HG03469 (cell line): ENCODE results near the gene RALBP1.
A peak's percentile ranks its signal among the peaks of the same experiment; 100 is the strongest.
"Not testable (repeated sequence)": the region's sequence is repeated elsewhere in the genome, so short reads cannot be mapped to it uniquely, and the experiment has no call there.

ENCODE experiments used
- ATAC-seq: cut with Tn5 transposase; IDR thresholded peaks from one replicate; pipeline ENCODE4 v1.9.1; 2021; ENCODE audit warnings: mild to moderate bottlenecking, moderate library complexity, moderate number of reproducible peaks; ENCODE audit not compliant: unreplicated experiment

Gene RALBP1

DNA sequence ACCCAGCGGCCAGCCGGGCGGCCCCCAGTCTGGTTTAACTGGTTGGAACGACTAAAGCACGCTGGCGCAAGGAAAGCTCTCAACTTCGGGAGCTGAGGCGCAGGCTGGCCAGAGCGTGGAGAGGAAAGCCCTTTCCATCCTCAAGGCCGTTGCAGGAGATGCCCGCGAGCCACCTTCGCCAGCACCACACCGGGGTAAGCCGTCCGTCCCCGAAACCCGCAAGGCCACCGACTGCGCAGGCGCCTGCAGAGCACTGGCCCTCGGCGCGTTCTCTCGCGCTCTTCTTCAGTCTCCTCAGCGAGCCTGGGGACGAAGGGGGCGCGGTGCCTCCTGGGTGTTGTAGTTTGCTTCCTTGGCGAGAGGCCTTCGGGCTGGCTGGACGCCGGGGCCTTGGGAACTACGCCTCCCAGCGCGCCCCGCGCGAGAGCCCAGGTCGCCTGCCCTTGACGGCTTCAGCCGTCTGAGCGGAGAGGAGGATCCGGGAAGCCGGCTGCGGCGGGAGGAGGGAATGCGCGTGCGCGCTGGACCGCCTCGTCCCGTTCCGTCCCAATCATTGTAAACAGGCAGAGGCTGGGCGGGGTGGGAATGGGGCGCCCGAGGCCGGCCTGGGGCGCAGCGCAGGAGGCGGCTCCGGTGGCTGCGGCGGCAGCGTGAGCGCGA lies at the start of gene RALBP1:
Gene RALBP1, plus strand, starts transcription at position 531 of the 660 bp plus-strand sequence. CDS start 37,533 bp downstream, outside the sequence.
- ATAC-seq: peak; percentile 90

DNA sequence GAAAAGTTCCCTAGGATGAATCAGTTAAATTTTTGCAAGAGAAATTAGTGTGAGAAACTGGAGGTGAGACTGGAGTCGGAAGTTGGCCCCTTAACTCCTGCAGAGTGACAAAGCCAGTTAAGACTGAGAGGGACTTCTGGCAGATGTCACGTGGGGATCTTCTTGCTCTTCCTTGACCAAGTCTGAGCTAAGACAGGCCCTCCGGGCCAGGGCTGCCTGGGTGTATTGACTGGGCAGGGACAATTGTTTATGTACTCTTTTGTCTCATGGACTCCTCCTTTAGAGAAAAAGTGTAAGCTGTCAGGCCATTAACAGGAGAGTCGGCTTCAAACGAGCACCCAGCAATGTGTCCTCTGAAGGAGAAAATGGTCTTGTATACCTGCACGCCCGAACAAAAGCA lies 48.6 kb upstream of the RALBP1 start:
- no peak for ATAC-seq

DNA sequence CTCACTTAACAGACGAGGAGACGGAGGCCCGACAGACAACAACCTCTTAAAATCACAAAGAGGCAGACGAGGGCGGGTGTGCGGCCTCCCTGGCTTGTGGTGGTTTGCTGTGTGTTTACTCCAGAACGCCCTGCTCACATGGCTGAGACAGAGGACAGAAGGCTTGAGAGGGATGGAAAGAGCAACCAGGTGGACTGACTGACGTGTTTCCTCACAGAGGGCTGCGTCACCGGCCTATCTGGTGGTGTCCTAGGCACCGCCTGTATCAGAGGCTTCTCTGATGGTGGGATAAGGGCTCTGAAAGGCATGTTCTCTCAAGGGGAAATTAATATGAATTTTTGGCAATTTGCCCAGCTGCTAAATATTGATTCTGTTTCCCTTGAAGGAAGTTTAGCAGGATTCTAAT lies 47.0 kb upstream of the RALBP1 start:
- ATAC-seq: no peak

DNA sequence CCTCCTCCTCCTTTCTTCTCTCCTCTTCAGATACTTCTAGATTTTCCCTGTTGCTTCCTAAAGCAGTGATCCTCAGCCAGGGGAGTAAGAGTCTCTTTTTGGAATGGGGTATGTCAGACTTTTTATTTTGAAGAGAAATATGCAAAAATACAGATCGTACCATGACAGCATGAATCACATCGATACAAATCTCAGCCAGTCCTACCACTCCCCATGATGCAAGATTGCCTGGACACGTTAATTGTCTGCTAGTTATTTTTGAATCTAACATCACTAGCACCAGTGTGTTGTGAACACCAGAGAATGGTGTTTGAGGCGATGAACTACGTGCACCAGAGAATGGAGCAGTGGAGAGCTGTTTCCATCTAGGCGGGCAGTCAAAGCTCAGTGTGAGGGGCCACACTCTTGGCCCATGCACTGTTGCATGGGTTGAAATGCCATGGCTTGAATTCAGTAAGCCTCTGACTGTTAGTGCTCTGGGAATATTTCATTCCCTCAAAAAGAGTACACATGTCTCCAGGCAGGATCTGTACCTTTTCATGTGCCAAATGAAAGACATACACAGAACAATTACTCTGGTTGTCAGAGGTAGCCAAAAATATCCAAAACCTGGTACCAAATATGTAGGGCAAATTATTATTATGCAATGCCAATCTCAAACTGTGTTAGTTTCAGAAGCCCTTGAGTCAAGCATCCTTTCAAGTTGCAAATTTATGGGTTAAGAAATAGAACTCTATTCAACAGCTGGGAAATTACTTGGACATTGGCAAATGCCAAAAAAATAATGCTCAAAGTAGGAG lies 46.3 kb upstream of the RALBP1 start:
- ATAC-seq: no peak

DNA sequence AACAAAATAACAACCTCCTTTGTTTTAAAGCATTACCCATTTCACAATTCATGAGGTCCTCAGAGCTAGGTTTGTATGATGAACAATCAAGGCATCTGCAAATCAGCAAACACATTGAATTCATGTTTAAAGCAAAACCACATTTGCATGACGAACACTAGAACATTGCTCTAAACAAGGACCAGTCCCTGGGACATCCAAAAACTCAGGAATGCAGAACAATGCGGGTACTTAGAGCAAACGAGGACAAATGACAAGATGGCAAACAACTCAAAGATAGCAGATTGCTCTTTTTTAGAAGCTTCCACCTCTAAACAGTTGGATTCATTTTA lies 45.7 kb upstream of the RALBP1 start:
- no peak for ATAC-seq

DNA sequence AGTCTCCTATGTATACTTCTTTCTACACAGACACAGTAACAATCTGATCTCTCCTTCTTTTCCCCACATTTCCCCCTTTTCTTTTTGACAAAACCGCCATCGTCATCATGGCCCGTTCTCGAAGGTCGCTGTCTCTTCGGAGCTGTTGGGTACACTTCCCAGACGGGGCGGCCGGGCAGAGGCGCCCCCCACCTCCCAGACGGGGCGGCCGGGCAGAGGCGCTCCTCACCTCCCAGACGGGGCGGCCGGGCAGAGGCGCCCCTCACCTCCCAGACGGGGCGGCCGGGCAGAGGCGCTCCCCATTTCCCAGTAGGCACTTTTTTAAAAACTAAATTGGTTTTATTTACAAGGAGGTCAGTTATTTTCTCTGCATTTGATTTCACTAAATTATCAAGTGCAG lies 45.0 kb upstream of the RALBP1 start:
- ATAC-seq: not testable (repeated sequence)

DNA sequence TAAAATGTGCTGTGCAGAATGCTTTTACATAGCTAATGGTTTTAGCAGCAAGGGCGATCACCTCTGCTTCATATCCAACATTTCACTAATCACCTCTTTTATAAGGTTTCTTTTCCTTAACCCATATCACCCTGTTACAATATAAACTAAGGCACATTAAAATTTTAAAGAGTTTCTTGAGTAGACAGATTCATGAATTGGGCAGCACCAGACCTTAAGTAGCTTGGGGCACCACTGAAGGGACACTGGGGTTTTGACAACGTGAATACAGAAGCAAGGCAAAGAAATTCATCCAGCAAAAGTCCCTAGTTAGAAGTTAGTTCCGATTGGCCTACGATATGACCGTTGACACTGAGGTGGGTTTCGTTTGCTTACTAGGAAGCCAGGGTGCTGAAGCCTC lies 44.0 kb upstream of the RALBP1 start:
- no peak for ATAC-seq

DNA sequence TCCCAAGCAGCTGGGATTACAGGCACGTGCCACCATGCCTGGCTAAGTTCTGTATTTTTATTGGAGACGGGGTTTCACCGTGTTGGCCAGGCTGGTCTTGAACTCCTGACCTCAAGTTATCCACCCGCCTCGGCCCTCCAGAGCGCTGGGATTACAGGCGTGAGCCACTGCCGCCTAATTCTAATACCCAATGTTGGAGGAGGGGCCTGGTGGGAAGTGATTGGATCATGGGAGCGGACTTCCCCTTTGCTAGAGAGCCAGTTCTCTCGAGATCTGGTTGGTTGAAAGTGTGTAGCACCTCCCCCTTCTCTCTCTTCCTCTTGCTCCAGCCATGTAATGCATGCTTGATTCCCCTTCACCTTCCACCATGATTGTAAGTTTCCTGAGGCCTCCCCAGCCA lies 42.2 kb upstream of the RALBP1 start:
- not testable (repeated sequence) for ATAC-seq

DNA sequence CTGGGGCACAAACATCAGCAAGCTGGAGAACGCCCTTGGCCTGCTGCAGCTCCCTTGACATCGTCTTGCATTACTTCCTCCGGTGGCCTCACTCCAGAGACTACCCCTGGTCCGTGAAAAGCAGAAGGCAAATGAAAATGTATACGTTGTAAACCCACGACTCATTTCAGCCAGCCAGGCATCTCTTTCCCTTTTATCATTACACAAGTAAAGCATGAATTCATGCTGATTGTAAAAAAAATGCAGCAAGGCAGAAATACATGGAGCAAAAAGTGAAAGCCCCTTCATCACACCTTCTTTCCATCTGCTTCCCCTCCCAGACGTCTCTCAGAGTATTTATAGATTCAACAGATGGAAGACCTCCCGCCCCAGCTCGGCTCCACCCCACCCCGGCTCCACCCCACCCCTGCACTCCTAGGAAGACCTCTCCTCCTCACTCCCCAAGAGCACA lies 41.6 kb upstream of the RALBP1 start:
- ATAC-seq: no peak

DNA sequence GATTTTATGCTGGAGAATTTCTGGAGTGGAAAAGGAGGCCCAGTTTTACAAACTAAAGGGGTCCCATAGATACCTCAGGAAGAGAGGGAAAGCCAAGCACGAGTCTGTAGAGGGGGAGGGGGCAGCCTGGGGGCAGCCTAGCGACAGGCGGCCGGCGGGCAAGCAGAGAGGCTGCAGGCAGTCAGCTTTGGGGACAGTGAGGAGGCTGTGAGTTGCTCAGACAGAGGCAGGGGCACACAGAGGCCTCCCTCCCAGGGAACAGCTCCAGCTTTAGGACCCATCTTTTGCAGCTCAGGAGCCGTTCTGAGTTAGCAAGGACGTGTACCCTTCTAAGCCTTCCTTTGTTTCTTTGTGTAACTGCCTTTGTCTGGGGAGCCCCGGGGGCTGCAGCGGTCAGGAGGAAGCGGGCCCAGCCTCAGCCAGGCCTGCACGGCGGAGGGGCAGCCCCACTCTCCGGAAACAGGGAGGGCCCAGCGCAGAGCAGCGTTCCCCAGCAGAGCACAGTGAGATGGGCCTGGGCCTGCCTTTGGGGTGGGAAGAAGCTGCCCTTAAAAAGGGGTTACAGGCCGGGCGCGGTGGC lies 41.1 kb upstream of the RALBP1 start:
- no peak for ATAC-seq

DNA sequence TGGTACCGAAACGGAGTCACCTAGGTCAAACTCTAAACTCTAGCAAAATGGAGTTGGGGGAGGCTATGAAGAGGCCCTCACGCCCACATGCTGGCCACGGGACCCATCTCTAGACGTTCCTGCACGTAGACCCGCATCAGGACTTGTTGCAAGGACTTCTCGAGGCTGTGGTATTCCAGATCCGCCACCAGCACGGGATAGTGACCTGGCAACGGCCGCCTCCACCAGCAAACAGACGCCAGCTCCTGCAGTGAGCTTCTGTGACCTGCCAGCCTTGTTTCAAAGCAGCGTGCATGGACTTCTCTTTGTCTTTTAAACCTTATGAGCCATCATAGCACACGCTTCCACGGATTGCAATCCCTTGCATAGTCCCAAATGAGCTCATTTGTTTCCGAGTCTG lies 40.3 kb upstream of the RALBP1 start:
- ATAC-seq: no peak

DNA sequence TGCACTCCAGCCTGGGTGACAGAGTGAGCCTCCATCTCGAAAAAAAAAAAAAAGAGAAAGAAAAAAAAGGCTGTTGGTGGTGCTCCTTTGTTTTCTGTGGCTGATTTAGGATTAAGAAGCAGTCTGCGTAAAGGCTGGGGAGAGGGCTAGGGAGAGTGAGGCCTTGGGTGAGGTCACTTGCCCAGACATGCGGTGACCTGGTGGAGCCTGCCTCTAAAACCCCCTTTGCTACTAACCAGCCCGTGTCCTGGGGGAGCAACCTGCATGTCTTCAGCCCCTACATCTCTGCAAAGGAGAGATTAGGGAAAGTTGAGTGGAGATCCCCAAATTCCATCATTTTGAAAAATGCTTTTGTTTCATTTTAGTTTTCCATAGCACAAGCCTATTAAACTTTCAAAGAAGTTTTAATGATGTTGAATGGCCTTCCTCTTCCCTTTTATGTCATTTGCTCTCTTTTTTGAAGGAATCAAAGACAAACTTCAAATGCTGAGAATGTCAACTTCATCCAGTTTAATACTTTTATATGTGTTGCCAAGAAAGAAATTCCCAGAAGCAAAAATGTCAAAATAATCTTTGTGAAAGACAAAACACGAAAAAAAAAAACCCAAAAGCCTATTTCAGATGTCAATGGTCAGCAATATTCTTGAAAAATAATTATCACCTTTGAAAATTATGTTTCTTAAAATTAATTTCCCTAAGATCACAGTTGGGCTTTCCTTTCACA lies 38.9 kb upstream of the RALBP1 start:
- ATAC-seq: no peak

DNA sequence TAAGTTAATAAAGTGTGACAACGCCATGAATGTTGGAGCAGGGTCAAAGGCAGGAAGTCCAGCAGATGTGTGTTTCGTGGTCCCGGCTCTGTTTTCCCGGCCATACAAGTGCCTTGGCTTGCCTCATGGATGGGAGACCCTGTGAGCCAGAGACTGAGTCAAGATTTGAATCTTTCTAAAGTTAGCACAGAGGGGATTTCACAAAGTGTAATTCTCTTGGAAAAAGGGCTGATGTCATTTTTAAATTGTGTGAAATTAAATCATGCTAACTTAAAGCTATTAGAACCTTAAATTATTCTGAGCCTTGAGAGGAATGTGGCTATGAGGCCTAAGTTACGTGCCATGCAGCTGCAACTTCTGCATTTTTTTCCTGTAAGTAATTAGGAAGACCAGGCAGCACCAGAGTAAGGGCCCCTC lies 38.3 kb upstream of the RALBP1 start:
- no peak for ATAC-seq

DNA sequence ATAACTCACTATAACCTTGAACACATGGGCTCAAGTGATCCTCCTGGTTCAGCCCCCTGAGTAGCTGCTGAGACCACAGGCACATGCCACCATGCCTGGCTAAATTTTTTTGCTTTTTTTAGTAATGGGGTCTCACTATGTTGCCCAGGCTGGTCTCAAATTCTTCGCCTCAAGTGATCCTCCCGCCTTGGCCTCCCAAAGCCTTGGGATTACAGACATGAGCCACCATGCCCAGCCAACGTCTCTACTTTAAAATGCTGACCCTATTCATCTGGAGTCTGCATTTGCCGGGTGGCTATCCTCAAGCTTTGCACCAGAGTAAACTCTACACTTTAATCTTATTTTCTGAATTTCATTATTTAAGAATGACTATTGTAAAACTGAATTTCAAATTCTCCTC lies 37.6 kb upstream of the RALBP1 start:
- no peak for ATAC-seq

DNA sequence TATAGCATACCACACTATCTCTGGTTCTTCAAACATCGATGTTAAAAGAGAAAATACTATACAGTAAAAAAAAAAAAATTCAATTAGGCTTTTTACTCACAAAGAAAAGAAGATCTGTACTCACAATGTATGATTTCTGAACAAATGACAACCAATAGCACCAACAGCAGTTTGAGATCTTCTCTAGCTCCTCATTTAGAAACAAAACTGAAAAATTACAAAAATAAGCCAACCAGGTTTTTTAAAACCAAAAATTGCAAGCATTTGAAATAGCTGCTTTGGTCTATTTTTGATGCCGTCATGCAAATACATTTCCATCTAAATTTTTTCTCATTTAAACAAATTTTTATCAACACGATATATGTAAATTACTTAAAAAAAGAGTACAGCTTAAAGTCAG lies 34.3 kb upstream of the RALBP1 start:
- ATAC-seq: no peak

DNA sequence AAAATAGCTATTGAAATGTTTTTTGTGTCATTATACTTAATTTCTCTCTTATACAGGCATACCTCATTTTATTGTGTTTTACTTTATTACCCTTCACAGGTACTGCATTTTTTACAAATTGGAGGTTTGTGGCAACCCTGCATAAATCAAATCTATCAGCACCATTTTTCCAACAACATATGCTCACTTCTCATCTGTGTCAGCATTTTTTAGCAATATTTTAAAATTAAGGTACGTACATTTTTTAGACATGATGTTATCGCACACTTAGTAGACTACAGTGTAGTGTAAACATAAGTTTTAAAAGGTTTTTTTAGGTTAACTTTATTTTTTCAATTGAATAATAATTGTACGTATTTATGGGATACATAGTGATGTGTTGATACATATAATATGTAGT lies 30.8 kb upstream of the RALBP1 start:
- no peak for ATAC-seq

DNA sequence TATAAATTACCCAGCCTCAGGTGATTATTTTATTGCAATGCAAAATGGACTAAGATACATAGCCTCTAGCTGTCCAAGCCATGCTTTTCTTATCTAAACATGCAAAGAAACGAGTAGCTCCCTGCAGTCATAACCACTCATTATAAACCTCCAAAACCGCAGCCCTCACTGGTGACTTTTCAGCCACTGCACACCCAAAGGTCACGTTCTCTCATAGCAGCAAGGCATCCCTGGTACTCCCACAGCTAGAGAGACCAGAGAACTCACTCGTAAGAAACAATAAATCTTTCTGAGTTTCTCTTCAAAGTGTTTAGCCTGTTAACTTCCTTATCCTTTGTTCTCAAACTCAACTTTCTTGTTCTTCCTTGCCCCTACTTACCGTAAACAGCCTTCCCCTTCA lies 28.5 kb upstream of the RALBP1 start:
- ATAC-seq: no peak

DNA sequence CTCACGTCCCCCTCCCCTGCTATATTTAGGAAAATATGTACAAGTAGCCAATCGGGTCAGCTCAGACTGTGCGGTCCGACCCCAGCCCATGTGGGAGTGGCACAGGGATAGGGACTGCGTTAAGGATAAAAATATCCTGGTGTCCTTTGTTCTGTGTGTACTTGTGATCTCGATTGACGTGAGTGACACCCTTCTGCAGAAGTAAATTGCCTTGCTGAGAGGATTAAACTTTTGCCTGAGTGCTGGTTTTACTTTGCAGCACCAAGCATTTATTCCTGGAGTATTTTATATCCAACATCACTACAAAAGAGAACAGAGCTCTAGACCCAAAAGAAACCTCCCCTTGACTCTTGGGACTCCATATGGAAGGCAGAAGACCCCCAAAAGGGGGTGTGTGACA lies 28.0 kb upstream of the RALBP1 start:
- no peak for ATAC-seq

DNA sequence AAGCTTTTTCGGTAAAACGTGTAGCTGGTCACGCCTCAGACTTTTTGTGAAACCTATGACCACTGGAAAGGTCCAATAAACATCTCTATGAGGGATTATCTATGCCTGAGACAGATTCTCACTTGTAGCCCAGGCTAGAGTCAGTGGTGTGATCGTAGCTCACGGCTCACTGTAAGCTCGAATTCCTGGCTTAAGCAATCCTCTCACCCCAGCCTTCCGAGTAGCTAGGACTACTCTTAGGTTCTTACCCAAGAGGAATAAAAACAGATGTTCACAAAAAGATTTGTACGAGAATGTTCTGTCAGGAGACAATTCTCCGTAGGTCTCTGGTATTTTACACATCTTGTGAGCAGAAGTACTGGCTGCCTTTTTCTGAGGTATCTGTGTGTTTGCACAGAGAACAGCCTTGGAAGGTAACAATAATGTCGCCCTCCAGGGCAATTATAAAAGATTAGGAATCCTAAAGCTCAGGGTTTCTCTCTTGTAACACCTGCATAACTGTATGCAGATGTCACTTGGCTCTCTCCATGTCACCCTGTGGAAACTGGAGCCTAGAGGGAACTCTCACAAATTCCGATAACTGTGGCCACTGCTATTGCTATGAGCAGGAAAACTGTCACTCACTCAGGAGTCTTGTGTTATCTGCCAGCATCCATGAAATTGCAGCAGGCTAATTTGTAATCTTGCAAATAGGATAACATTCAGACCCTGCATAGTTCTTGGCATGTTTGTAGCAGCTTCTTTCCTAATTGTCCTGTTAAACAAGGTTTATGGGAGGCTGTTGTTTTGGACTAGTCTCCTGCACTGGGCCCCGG lies 25.5 kb upstream of the RALBP1 start:
- no peak for ATAC-seq

DNA sequence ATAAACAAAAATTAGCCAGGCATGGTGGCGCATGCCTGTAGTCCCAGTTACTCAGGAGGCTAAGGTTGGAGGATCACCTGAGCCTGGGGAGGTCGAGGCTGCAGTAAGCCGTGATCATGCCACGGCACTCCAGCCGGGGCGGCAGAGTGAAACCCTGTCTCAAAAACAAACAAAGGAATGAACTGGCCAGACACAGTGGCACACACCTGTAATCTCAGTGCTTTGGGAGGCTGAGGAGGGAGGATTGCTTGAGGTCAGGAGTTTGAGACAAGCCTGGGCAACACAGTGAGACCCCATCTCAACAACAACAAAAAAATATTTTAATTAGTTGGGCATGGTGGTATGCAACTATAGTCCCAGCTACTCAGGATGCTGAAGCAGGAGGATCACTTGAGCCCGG lies 24.4 kb upstream of the RALBP1 start:
- ATAC-seq: not testable (repeated sequence)

DNA sequence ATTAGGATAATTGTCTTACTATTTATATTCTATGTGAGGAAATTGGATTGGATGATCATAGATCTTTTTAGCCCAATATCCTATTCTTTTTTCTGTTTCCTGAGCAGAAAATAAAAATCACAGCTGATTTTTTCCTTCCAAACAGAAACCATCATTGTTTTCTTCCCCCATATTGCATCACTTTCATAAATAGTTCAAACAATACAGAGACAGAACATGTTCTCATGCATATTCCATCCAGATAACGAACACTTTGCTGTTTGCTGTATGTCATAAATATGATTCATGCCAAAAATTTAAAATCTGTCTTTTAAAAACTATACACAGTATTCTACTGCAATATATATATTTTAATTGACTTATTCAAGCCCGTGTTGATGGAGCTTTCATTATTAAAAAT lies 22.0 kb upstream of the RALBP1 start:
- ATAC-seq: no peak
